ENCODE measurements around the gene NFYB. TPM values are rescaled to one million over a fixed set of nuclear protein-coding genes. Genes with fewer than 3 reads are reported as not detected.

The NFYB gene
- total and polyA plus RNA-seq, 9 of the 15 experiments (the other 6 are each of a cell fraction or from before 2014, with no cell fraction given) = 14.5 to 51.5 (median 32.3) TPM

DNA sequence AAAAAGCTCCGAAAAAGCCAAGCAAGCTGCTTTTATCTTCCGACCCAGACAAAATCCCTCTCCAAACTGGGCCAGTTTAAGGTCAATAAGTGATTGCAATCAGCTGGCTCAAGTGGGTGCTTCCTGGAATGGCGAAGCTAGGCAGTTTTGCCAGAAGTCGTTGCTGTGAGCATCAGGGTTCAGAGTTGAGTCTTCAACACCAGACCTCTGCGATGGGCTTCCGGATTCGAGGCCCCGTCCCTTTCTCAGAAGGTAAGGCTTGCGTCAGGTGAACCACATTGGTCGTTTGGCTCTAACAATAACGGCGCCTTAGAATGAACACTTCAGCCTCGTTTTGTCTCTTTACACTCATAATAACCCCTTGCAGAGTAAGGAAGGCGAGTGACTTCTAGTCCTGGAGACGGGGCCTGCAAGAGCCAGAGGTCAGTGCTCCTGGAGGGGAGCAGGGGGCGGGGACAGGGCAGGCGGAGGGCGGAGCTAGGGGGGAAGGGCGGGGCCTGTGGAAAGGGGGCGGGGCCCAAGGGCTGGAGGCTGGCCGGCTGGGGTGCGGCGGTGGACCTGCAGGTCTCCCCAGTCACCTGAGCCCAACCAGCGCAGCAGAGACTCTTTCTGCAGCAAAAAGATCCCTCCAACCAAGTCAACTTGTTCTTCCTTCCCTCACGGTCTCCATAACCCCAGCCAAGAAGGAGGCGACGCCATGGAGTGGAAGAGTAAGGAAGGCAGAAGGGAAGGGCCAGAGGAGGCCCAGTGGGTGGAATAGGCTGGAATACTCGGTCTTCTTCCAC is 34.0 kb upstream of the NFYB start (continued):
- TF ChIP-seq YY1 (IDR thresholded peaks at IDR 0.05; ENCODE audit: borderline replicate concordance in 1 of 3, control insufficient read depth in 1 of 3, extremely low read depth in 1 of 3, insufficient read depth in 3 of 3, insufficient read length in 1 of 3, insufficient replicate concordance in 2 of 3, low read depth in 1 of 3, low read length in 2 of 3) (peak in 1 of 3 experiments; percentile 26), MNT (conservative IDR thresholded peaks at IDR 0.05) (peak in 1 of 2 experiments; percentile 39; a peak in 1 of 4 replicates), RNF2 (IDR thresholded peaks at IDR 0.05) (no peak), NR2C1 (IDR thresholded peaks at IDR 0.05) (peak; percentile 87), NR2C1 (tag; IDR thresholded peaks at IDR 0.05) (peak; percentile 90), HDAC3 (IDR thresholded peaks at IDR 0.05; ENCODE audit: borderline replicate concordance, partially characterized antibody) (peak; percentile 66), NEUROD1 (IDR thresholded peaks at IDR 0.05; ENCODE audit: borderline replicate concordance, low read depth, low read length, partially characterized antibody) (peak; percentile 28), TRIM24 (IDR thresholded peaks at IDR 0.05) (peak; percentile 7 to 49; a peak in 2 of 4 replicates), PHF8 (IDR thresholded peaks at IDR 0.05; ENCODE audit: borderline replicate concordance, low read length) (peak; percentile 53; the same call in 1 of the 2 replicates), ZBTB1 (CRISPR knock-in tag; IDR thresholded peaks at IDR 0.05; ENCODE audit: borderline replicate concordance, low read depth) (no peak), POLR2H (tag; IDR thresholded peaks at IDR 0.05; ENCODE audit: low read depth) (peak; percentile 63), MTA2 (IDR thresholded peaks at IDR 0.05; ENCODE audit: low read depth) (0 out of 2 replicates have a peak, but pooled peaks have one; percentile 24), MTA3 (IDR thresholded peaks at IDR 0.05; ENCODE audit: borderline replicate concordance) (peak; percentile 47; the same call in 1 of the 2 replicates), E2F3 (CRISPR knock-in tag; IDR thresholded peaks at IDR 0.05) (0 out of 2 replicates have a peak, but pooled peaks have one; percentile 17), PTRF (tag; IDR thresholded peaks at IDR 0.05) (no peak), TEAD1 (CRISPR knock-in tag; IDR thresholded peaks at IDR 0.05) (no peak), MCM7 (IDR thresholded peaks at IDR 0.05) (no peak)
- TF ChIP-seq, protein P1, sequence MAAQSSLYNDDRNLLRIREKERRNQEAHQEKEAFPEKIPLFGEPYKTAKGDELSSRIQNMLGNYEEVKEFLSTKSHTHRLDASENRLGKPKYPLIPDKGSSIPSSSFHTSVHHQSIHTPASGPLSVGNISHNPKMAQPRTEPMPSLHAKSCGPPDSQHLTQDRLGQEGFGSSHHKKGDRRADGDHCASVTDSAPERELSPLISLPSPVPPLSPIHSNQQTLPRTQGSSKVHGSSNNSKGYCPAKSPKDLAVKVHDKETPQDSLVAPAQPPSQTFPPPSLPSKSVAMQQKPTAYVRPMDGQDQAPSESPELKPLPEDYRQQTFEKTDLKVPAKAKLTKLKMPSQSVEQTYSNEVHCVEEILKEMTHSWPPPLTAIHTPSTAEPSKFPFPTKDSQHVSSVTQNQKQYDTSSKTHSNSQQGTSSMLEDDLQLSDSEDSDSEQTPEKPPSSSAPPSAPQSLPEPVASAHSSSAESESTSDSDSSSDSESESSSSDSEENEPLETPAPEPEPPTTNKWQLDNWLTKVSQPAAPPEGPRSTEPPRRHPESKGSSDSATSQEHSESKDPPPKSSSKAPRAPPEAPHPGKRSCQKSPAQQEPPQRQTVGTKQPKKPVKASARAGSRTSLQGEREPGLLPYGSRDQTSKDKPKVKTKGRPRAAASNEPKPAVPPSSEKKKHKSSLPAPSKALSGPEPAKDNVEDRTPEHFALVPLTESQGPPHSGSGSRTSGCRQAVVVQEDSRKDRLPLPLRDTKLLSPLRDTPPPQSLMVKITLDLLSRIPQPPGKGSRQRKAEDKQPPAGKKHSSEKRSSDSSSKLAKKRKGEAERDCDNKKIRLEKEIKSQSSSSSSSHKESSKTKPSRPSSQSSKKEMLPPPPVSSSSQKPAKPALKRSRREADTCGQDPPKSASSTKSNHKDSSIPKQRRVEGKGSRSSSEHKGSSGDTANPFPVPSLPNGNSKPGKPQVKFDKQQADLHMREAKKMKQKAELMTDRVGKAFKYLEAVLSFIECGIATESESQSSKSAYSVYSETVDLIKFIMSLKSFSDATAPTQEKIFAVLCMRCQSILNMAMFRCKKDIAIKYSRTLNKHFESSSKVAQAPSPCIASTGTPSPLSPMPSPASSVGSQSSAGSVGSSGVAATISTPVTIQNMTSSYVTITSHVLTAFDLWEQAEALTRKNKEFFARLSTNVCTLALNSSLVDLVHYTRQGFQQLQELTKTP (IDR thresholded peaks at IDR 0.05; ENCODE audit: low read depth in 1 of 2, partially characterized antibody in 2 of 2) = peak in 1 of 2 experiments; percentile 56
- TF ChIP-seq, protein P2, sequence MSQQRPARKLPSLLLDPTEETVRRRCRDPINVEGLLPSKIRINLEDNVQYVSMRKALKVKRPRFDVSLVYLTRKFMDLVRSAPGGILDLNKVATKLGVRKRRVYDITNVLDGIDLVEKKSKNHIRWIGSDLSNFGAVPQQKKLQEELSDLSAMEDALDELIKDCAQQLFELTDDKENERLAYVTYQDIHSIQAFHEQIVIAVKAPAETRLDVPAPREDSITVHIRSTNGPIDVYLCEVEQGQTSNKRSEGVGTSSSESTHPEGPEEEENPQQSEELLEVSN (IDR thresholded peaks at IDR 0.05; ENCODE audit: borderline replicate concordance in 1 of 2, extremely low read depth in 1 of 2, insufficient read depth in 1 of 2, insufficient read length in 1 of 2, low read depth in 1 of 2, low read length in 1 of 2, poor library complexity in 1 of 2, severe bottlenecking in 1 of 2) = peak in 1 of 2 experiments; percentile 13

Data from K562 (cell line).